Mesenchymal stem cell (in vitro differentiated cells and primary cell): Measurements from ENCODE around the gene CLOCK.
A peak's percentile ranks its signal among the peaks of the same experiment; 100 is the strongest.
"Not testable (repeated sequence)": the region's sequence is repeated elsewhere in the genome, so short reads cannot be mapped to it uniquely, and the experiment has no call there.

ENCODE experiments used
- DNase-seq: peaks from one replicate; pipeline ENCODE4 v3.0.0-alpha.2; 2013
- H2AFZ ChIP-seq: one replicate; pipeline ENCODE4 v1.6.1; 2013; ENCODE audit warnings: low read depth, mild to moderate bottlenecking, control low read depth, inconsistent platforms, low read length, moderate library complexity
- H2AK5ac ChIP-seq: 2 replicates; pipeline ENCODE4 v1.6.1; 2013; ENCODE audit warnings: low read length, moderate library complexity, mild to moderate bottlenecking, inconsistent platforms; ENCODE audit not compliant: severe bottlenecking
- H2BK120ac ChIP-seq: one replicate; pipeline ENCODE4 v1.6.1; 2013; ENCODE audit warnings: low read depth, mild to moderate bottlenecking, inconsistent platforms, low read length, moderate library complexity
- H2BK12ac ChIP-seq, 2 experiments: one replicate each; pipeline ENCODE4 v1.6.1; 2013; ENCODE audit warnings: inconsistent platforms in 2 of 2, low read length in 2 of 2, mild to moderate bottlenecking in 2 of 2, moderate library complexity in 2 of 2, control low read depth in 1 of 2
- H2BK15ac ChIP-seq: one replicate; pipeline ENCODE4 v1.6.1; 2013; ENCODE audit warnings: mild to moderate bottlenecking, low read depth, inconsistent platforms; ENCODE audit not compliant: poor library complexity, severe bottlenecking
- H2BK5ac ChIP-seq: 2 replicates; pipeline ENCODE4 v1.6.1; 2013; ENCODE audit warnings: low read depth, mild to moderate bottlenecking, low read length, control low read depth, inconsistent platforms; ENCODE audit not compliant: poor library complexity, severe bottlenecking
- H3K14ac ChIP-seq, 2 experiments: one replicate each; pipeline ENCODE4 v1.6.1; 2013; ENCODE audit warnings: inconsistent platforms in 2 of 2, low read length in 2 of 2, control low read depth in 1 of 2, mild to moderate bottlenecking in 1 of 2, moderate library complexity in 1 of 2
- H3K18ac ChIP-seq, 2 experiments: one replicate each; pipeline ENCODE4 v1.6.1; 2013; ENCODE audit warnings: inconsistent platforms in 2 of 2, low read length in 2 of 2, control low read depth in 1 of 2, low read depth in 1 of 2, mild to moderate bottlenecking in 1 of 2
- H3K23ac ChIP-seq, 2 experiments: one replicate each; pipeline ENCODE4 v1.6.1; 2013; ENCODE audit warnings: inconsistent platforms in 2 of 2, low read length in 2 of 2, mild to moderate bottlenecking in 2 of 2, moderate library complexity in 2 of 2, control low read depth in 1 of 2
- H3K27ac ChIP-seq: 2 replicates; pipeline ENCODE4 v1.5.1; 2013; ENCODE audit warnings: mild to moderate bottlenecking, moderate library complexity, low read length, control low read depth, inconsistent platforms; ENCODE audit not compliant: poor library complexity, severe bottlenecking
- H3K27me3 ChIP-seq, 2 experiments: 2 replicates each; pipeline versions ENCODE4 v1.6.1 to v1.7.0; 2013; ENCODE audit warnings: low read length in 2 of 2, mild to moderate bottlenecking in 2 of 2, moderate library complexity in 2 of 2, control low read depth in 1 of 2, inconsistent platforms in 1 of 2; ENCODE audit not compliant: control insufficient read depth in 1 of 2, insufficient read depth in 1 of 2
- H3K36me3 ChIP-seq, 2 experiments: 2 replicates each; pipeline versions ENCODE4 v1.6.1 to v1.7.0; 2013; ENCODE audit warnings: low read length in 2 of 2, control low read depth in 1 of 2, inconsistent platforms in 1 of 2, low read depth in 1 of 2, mild to moderate bottlenecking in 1 of 2; ENCODE audit not compliant: insufficient read depth in 2 of 2, control insufficient read depth in 1 of 2
- H3K4ac ChIP-seq, 2 experiments: one replicate each; pipeline ENCODE4 v1.6.1; 2013; ENCODE audit warnings: inconsistent platforms in 2 of 2, low read length in 2 of 2, mild to moderate bottlenecking in 2 of 2, moderate library complexity in 2 of 2, control low read depth in 1 of 2, low read depth in 1 of 2
- H3K4me1 ChIP-seq: 2 replicates; pipeline ENCODE4 v1.6.1; 2013; ENCODE audit warnings: low read depth, low read length, control low read depth; ENCODE audit not compliant: control insufficient read depth, insufficient read depth
- H3K4me2 ChIP-seq: 2 replicates; pipeline ENCODE4 v1.6.1; 2013; ENCODE audit warnings: low read length, mild to moderate bottlenecking, inconsistent platforms; ENCODE audit not compliant: poor library complexity, severe bottlenecking
- H3K4me3 ChIP-seq, 2 experiments: 2 replicates each; pipeline versions ENCODE4 v1.5.1 to v1.7.0; 2013; ENCODE audit warnings: low read length in 2 of 2, mild to moderate bottlenecking in 2 of 2, control low read depth in 1 of 2, low read depth in 1 of 2; ENCODE audit not compliant: insufficient read depth in 1 of 2
- H3K79me1 ChIP-seq: replicated peaks from 2 replicates; pipeline ENCODE4 v1.6.1; 2013; ENCODE audit warnings: mild to moderate bottlenecking, control low read depth, low read length, inconsistent platforms; ENCODE audit not compliant: poor library complexity, severe bottlenecking
- H3K9ac ChIP-seq: 2 replicates; pipeline ENCODE4 v1.7.0; 2013; ENCODE audit warnings: mild to moderate bottlenecking, low read length, moderate library complexity
- H3K9me3 ChIP-seq: 2 replicates; pipeline ENCODE4 v1.7.0; 2013; ENCODE audit warnings: mild to moderate bottlenecking, low read length; ENCODE audit not compliant: control insufficient read depth
- H4K8ac ChIP-seq: one replicate; pipeline ENCODE4 v1.6.1; 2013; ENCODE audit warnings: inconsistent platforms, mild to moderate bottlenecking, low read length, moderate library complexity
- H4K91ac ChIP-seq: one replicate; pipeline ENCODE4 v1.6.1; 2013; ENCODE audit warnings: mild to moderate bottlenecking, low read length, inconsistent platforms
- WGBS: methylation state at CpG from one replicate; pipeline ENCODE4 v1.1.7; 2013; ENCODE audit warnings: mixed read lengths; 5-methylcytosine and 5-hydroxymethylcytosine counted together

The CLOCK gene

DNA sequence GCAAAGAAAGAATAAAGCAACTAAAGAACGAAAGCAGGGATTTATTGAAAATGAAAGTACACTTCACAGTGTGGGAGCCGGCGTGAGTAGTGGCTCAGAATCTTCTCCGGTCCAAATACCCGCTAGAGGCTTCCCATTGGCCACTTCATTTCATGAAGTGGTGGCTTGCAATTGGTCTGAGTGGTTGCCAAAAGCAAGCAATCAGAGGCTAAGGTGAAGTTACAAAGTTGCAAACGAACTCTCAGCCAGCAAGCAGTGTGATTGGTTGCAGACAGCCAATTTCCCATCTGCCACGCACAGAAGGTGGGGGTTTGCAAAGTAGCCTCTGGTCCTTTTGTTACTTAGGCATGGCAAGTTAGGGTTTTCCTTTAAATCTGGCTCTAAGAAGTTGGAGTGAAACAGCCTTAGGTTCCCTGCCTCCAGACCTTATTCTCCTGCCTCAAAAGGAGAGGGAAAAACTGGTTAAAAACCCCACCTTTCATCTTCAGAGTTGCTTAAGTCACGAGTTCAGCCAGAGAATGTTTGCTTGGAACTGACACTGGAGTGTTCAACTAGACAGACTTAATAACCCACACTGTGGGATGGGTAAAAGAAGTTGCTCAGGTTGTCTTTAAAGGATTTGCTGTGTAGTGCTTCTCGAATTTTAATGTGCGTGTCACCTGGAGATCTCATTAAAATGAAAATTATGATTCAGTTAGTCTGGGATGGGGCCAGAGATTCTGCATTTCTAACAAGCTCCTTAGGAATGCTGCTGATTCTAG, 6.9 kb upstream of the CLOCK start:
- peak overlapping the region in 1 of 2 experiments; percentile 81 for H3K4me3 ChIP-seq
- no peak overlapping the region for H4K8ac ChIP-seq
- H3K27me3 ChIP-seq, result no peaks in the 10 kb centered on the region
- no peak overlapping the region for H3K4me2 ChIP-seq
- no peak overlapping the region for H2BK12ac ChIP-seq
- H2AFZ ChIP-seq, result no peak overlapping the region
- no peaks in the 10 kb centered on the region for H3K4me1 ChIP-seq
- H3K9ac ChIP-seq, result peak overlapping the region; percentile 84
- H2BK5ac ChIP-seq, result no peak overlapping the region
- H2BK15ac ChIP-seq, result no peak overlapping the region
- H2AK5ac ChIP-seq, result no peak overlapping the region
- no peaks in the 10 kb centered on the region for H3K36me3 ChIP-seq
- H2BK120ac ChIP-seq, result no peak overlapping the region
- no peak overlapping the region for H3K23ac ChIP-seq
- H3K14ac ChIP-seq, result no peak overlapping the region
- no peak overlapping the region for H4K91ac ChIP-seq
- no peak overlapping the region for H3K27ac ChIP-seq
- DNase-seq, result no peak
- no peak overlapping the region for H3K4ac ChIP-seq
- H3K18ac ChIP-seq, result no peak overlapping the region
- H3K79me1 ChIP-seq, result no peaks in the 10 kb centered on the region
- WGBS, result 86% methylated on average over 10 of the region's 10 CpGs
- no peaks in the 10 kb centered on the region for H3K9me3 ChIP-seq

DNA sequence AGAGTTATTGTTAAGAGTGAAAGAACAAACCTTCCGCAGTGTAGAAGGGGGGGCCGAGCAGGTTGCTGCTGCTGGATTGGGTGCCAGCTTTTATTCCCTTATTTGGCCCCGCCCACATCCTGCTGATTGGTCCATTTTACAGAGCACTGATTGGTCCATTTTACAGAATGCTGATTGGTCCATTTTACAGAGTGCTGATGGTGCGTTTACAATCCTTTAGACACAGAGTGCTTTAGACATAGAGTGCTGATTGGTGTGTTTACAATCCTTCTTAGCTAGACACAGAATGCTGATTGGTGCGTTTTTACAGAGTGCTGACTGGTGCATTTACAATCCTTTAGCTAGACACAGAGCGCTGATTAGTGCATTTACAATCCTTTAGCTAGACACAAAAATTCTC, 5.3 kb upstream of the CLOCK start:
- H3K79me1 ChIP-seq, H3K4me3 ChIP-seq, H2AK5ac ChIP-seq, H2BK12ac ChIP-seq, H2BK5ac ChIP-seq, H3K9ac ChIP-seq, H3K14ac ChIP-seq, H3K23ac ChIP-seq, H4K91ac ChIP-seq, DNase-seq, H2BK120ac ChIP-seq, H3K9me3 ChIP-seq, H3K27ac ChIP-seq, H2BK15ac ChIP-seq, H3K4ac ChIP-seq, H3K36me3 ChIP-seq, H3K18ac ChIP-seq, H3K27me3 ChIP-seq, H4K8ac ChIP-seq, H2AFZ ChIP-seq, H3K4me2 ChIP-seq, H3K4me1 ChIP-seq: not testable (repeated sequence)
- WGBS, result 97% methylated on average over 5 of the region's 6 CpGs

DNA sequence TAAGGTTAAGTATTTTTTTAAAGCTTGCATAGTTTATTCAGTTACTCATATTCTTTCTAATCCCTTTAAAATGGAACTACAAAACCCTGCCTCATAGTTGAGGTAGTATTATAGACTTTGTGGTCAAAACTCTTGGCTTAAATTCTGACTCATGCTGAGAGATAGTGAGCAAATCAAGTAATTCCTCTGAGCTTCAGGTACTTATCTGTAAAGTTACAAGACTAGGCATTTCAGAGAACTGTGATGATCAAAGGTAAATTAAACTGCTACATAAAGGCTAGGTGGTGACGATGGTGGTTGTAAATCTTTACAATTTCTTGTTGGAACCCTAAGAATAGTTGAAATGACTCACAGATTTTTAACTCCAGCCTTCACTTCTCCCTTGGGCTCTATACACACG, 3.2 kb upstream of the CLOCK start:
- H3K9me3 ChIP-seq, result no peaks in the 10 kb centered on the region
- no peak overlapping the region for H3K4ac ChIP-seq
- no peak overlapping the region for H4K8ac ChIP-seq
- no peak overlapping the region for H2BK5ac ChIP-seq
- no peak overlapping the region for H3K9ac ChIP-seq
- no peak overlapping the region for H2AFZ ChIP-seq
- no peak overlapping the region for H3K18ac ChIP-seq
- no peaks in the 10 kb centered on the region for H3K4me1 ChIP-seq
- H2BK12ac ChIP-seq, result no peak overlapping the region
- 64% methylated on average over 2 of the region's 2 CpGs for WGBS
- H3K27ac ChIP-seq, result peak overlapping the region; percentile 13
- no peak overlapping the region for H3K4me2 ChIP-seq
- H3K27me3 ChIP-seq, result no peaks in the 10 kb centered on the region
- no peak overlapping the region for H3K4me3 ChIP-seq
- no peak overlapping the region for H2BK120ac ChIP-seq
- no peak overlapping the region for H2BK15ac ChIP-seq
- DNase-seq, result peak; percentile 60
- no peak overlapping the region for H4K91ac ChIP-seq
- H3K14ac ChIP-seq, result no peak overlapping the region
- peaks cover 2% of the 10 kb centered on the region for H3K79me1 ChIP-seq
- no peak overlapping the region for H3K23ac ChIP-seq
- no peak overlapping the region for H2AK5ac ChIP-seq
- H3K36me3 ChIP-seq, result no peaks in the 10 kb centered on the region

DNA sequence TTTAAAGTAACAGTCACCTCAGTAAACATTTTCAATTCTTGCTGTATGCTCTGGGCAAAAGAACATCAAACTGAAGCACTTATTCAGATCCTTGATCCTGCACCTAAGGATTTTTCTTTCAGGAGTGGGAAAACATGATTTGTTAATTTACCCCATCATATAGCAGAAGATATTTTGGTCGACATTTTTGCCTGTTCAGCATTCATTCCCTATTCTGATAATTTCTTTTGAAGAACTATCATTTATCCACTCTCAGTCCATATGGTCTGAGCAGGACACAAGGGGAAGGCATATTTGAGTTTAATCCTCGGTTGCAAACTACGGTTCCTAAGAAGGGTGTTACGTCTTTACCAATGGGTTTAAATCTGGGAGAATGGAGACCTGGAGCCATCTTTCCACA, 1.2 kb upstream of the CLOCK start:
- Histone ChIP-seq H3K4me2 (peak overlapping the region; percentile 28), H2AFZ (no peak overlapping the region), H3K79me1 (peaks cover 2% of the 10 kb centered on the region), H3K4me3 (peak overlapping the region in 1 of 2 experiments; percentile 94), H2BK5ac (no peak overlapping the region), H3K27ac (peak overlapping the region; percentile 27), H3K23ac (no peak overlapping the region), H2BK120ac (no peak overlapping the region), H3K9me3 (no peaks in the 10 kb centered on the region), H4K91ac (no peak overlapping the region), H3K18ac (no peak overlapping the region), H3K4ac (no peak overlapping the region), H4K8ac (no peak overlapping the region), H3K4me1 (no peaks in the 10 kb centered on the region), H3K36me3 (no peaks in the 10 kb centered on the region), H2BK15ac (no peak overlapping the region), H2BK12ac (no peak overlapping the region), H3K27me3 (no peaks in the 10 kb centered on the region), H3K14ac (peak overlapping the region in 1 of 2 experiments; percentile 43), H2AK5ac (peak overlapping the region; percentile 87), H3K9ac (peak overlapping the region; percentile 83)
- peak; percentile 3 for DNase-seq
- 61% methylated on average over 4 of the region's 4 CpGs for WGBS
